Measurements from ENCODE around the gene IER5L. TPM values are rescaled to one million over a fixed set of nuclear protein-coding genes. Genes with fewer than 3 reads are reported as not detected.

IER5L gene
- total and polyA plus RNA-seq, 2 donors (not counting 3 experiments of a cell fraction or from before 2014, with no cell fraction given), result 5.3 to 12.3 TPM

DNA sequence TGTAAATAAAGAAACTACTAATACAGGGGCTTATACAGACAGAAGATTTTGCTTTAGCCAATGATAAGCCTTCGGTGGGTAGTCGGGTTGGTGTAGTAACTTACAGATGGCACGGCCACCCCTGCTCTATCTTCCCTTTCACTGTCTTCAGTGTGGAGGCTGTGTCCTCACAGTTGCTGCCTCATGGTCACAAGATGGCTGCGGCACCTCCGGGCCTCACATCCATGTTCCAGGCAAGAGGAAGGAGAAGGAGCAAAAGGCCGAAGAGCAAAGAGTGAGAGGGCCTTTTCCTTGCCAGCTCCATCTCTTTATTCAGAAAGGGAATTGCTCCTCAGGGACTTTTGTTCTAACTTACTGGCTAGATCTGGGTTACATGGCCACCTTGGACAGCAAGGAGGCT lies 22.2 kb upstream of the IER5L start:
- POLR2A ChIA-PET, result no interaction called here
- no peaks in the 10 kb centered on the region for H3K9me3 ChIP-seq (replicated peaks; ENCODE audit: control insufficient read depth, insufficient read depth, low read length)
- no peaks in the 10 kb centered on the region for H4K20me1 ChIP-seq (replicated peaks; ENCODE audit: control insufficient read depth, extremely low read depth, insufficient read depth, low read length)
- H3K27me3 ChIP-seq (ENCODE audit: control insufficient read depth in 2 of 2, insufficient read depth in 2 of 2, low read length in 2 of 2), result no peaks in the 10 kb centered on the region
- CTCF ChIA-PET, result no interaction called here
- no TSS peak for BruUV-seq (replicated peaks)
- H3K79me2 ChIP-seq (ENCODE audit: control insufficient read depth, insufficient read depth, low read length), result no peaks in the 10 kb centered on the region
- TF ChIP-seq JUN (IDR thresholded peaks at IDR 0.05; ENCODE audit: borderline replicate concordance, insufficient read depth, insufficient read length, low read depth) (no peak), POLR2A (IDR thresholded peaks at IDR 0.05; ENCODE audit: low read depth, low read length) (no peak), GATA2 (IDR thresholded peaks at IDR 0.05; ENCODE audit: insufficient read depth, insufficient read length, low read depth, low read length) (no peak), FOS (IDR thresholded peaks at IDR 0.05; ENCODE audit: borderline replicate concordance, insufficient read depth, low read length) (no peak), POLR2AphosphoS5 (IDR thresholded peaks at IDR 0.05; ENCODE audit: insufficient read depth, low read depth, low read length) (no peak)
- FAIRE-seq (no peak), DNase-seq (ENCODE audit: low read depth, low spot score) (no peak)
- no peak overlapping the region for H3K4me2 ChIP-seq (ENCODE audit: insufficient read depth, low read length)
- dilution Hi-C loops (cut with MboI; ENCODE audit: extremely low pct_ligation_motif_present, low sequenced_read_pairs) (no loop called here), intact Hi-C loops (cut with micrococcal nuclease) (loop anchor here (10.0 kb wide), 1 partner anchor 135 kb away; no protein-coding TSS in a partner anchor)
- H3K9me1 ChIP-seq (replicated peaks; ENCODE audit: control insufficient read depth, extremely low read depth, insufficient read depth, low read length), result no peaks in the 10 kb centered on the region
- H3K4me1 ChIP-seq (ENCODE audit: control insufficient read depth, extremely low read depth, insufficient read depth, low read length), result peaks cover 6% of the 10 kb centered on the region
- H3K27ac ChIP-seq (ENCODE audit: insufficient read depth, low read depth, low read length), result no peak overlapping the region
- H2AFZ ChIP-seq (ENCODE audit: low read depth, low read length), result no peak overlapping the region
- H3K4me3 ChIP-seq (replicated peaks in 1 of 3; ENCODE audit: insufficient read depth in 1 of 3, low read depth in 1 of 3, low read length in 3 of 3), result no peak overlapping the region
- no peaks in the 10 kb centered on the region for H3K36me3 ChIP-seq (ENCODE audit: control insufficient read depth in 2 of 2, extremely low read depth in 1 of 2, insufficient read depth in 2 of 2, low read length in 2 of 2)
- H3K9ac ChIP-seq (replicated peaks; ENCODE audit: extremely low read depth, insufficient read depth, low read length), result no peak overlapping the region

DNA sequence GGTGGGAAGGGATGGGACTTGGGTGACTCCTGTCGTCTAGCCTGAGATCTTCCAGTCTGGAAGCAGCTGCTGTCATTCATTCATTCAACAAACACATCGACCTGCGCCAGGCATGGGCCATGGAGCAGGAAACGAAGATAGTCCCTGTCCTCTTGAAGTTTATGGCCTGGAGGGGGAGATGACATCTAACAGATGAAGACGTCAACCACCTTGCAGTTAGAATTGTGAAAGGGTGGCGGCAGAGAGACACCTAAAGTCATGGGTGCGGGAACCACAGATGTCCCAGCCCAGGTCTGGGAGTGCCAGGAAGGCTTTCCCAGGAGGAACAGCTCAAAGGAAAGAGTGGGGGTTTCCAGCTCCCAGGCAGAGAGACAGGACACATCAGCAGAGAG lies 21.0 kb upstream of the IER5L start:
- Histone ChIP-seq H3K9me3 (replicated peaks; ENCODE audit: control insufficient read depth, insufficient read depth, low read length) (no peaks in the 10 kb centered on the region), H3K9ac (replicated peaks; ENCODE audit: extremely low read depth, insufficient read depth, low read length) (no peak overlapping the region), H3K27me3 (ENCODE audit: control insufficient read depth in 2 of 2, insufficient read depth in 2 of 2, low read length in 2 of 2) (peaks cover 0 to 2% of the 10 kb centered on the region in 2 experiments), H3K4me3 (replicated peaks in 1 of 3; ENCODE audit: insufficient read depth in 1 of 3, low read depth in 1 of 3, low read length in 3 of 3) (no peak overlapping the region), H3K4me2 (ENCODE audit: insufficient read depth, low read length) (no peak overlapping the region), H3K9me1 (replicated peaks; ENCODE audit: control insufficient read depth, extremely low read depth, insufficient read depth, low read length) (no peaks in the 10 kb centered on the region), H3K4me1 (ENCODE audit: control insufficient read depth, extremely low read depth, insufficient read depth, low read length) (peaks cover 6% of the 10 kb centered on the region), H3K36me3 (ENCODE audit: control insufficient read depth in 2 of 2, extremely low read depth in 1 of 2, insufficient read depth in 2 of 2, low read length in 2 of 2) (no peaks in the 10 kb centered on the region), H3K27ac (ENCODE audit: insufficient read depth, low read depth, low read length) (no peak overlapping the region), H3K79me2 (ENCODE audit: control insufficient read depth, insufficient read depth, low read length) (no peaks in the 10 kb centered on the region), H2AFZ (ENCODE audit: low read depth, low read length) (no peak overlapping the region), H4K20me1 (replicated peaks; ENCODE audit: control insufficient read depth, extremely low read depth, insufficient read depth, low read length) (no peaks in the 10 kb centered on the region)
- CTCF ChIA-PET, result interaction anchor here (1.0 to 1.6 kb wide), 5 partner anchors 15 to 204 kb away, joined by 3 to 5 read pairs (median 4); no protein-coding TSS in a partner anchor
- TF ChIP-seq, protein P1, sequence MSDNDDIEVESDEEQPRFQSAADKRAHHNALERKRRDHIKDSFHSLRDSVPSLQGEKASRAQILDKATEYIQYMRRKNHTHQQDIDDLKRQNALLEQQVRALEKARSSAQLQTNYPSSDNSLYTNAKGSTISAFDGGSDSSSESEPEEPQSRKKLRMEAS (IDR thresholded peaks at IDR 0.05; ENCODE audit: insufficient read depth, insufficient read length), result no peak
- TF ChIP-seq GATA2 (IDR thresholded peaks at IDR 0.05; ENCODE audit: insufficient read depth, insufficient read length, low read depth, low read length) (no peak), JUN (IDR thresholded peaks at IDR 0.05; ENCODE audit: borderline replicate concordance, insufficient read depth, insufficient read length, low read depth) (no peak), FOS (IDR thresholded peaks at IDR 0.05; ENCODE audit: borderline replicate concordance, insufficient read depth, low read length) (no peak), EZH2 (IDR thresholded peaks at IDR 0.05; ENCODE audit: borderline replicate concordance, low read depth, low read length, severe bottlenecking) (no peak), POLR2AphosphoS5 (IDR thresholded peaks at IDR 0.05; ENCODE audit: insufficient read depth, low read depth, low read length) (no peak), MYC (IDR thresholded peaks at IDR 0.05; ENCODE audit: low read depth, low read length) (no peak), POLR2A (IDR thresholded peaks at IDR 0.05; ENCODE audit: low read depth, low read length) (no peak)
- TF ChIP-seq, protein P2, sequence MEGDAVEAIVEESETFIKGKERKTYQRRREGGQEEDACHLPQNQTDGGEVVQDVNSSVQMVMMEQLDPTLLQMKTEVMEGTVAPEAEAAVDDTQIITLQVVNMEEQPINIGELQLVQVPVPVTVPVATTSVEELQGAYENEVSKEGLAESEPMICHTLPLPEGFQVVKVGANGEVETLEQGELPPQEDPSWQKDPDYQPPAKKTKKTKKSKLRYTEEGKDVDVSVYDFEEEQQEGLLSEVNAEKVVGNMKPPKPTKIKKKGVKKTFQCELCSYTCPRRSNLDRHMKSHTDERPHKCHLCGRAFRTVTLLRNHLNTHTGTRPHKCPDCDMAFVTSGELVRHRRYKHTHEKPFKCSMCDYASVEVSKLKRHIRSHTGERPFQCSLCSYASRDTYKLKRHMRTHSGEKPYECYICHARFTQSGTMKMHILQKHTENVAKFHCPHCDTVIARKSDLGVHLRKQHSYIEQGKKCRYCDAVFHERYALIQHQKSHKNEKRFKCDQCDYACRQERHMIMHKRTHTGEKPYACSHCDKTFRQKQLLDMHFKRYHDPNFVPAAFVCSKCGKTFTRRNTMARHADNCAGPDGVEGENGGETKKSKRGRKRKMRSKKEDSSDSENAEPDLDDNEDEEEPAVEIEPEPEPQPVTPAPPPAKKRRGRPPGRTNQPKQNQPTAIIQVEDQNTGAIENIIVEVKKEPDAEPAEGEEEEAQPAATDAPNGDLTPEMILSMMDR (IDR thresholded peaks at IDR 0.05; ENCODE audit: extremely low read depth in 1 of 2, insufficient read depth in 1 of 2, low read depth in 1 of 2, low read length in 2 of 2), result no peak
- no TSS peak for BruUV-seq (replicated peaks)
- DNase-seq (ENCODE audit: low read depth, low spot score) (no peak), FAIRE-seq (no peak)
- dilution Hi-C loops (cut with MboI; ENCODE audit: extremely low pct_ligation_motif_present, low sequenced_read_pairs), result no loop called here
- intact Hi-C loops (cut with micrococcal nuclease), result no loop called here
- POLR2A ChIA-PET, result interaction anchor here (1.7 kb wide), 1 partner anchor 21 kb away, joined by 12 read pairs; the partner anchor contains the start of gene IER5L

Data from endothelial cell of umbilical vein (primary cell).